Esophagus muscularis mucosa (tissue), 3 donors: Measurements from ENCODE around the gene DNM1.

ENCODE experiments used
- CTCF ChIP-seq, 3 experiments: fragments of 200-600 bp in 2 of 3; fragments of 450-650 bp in 1 of 3; sonication (generic) in 2 of 3; IDR thresholded peaks; one replicate each; pipeline ENCODE4 v1.5.1; 2017 to 2019; ENCODE audit warnings: antibody characterized with exemption in 3 of 3, mild to moderate bottlenecking in 2 of 3, moderate library complexity in 1 of 3
- POLR2A ChIP-seq: fragments of 450-650 bp; IDR thresholded peaks from one replicate; pipeline ENCODE4 v1.6.1; 2017; ENCODE audit warnings: antibody characterized with exemption, moderate library complexity, mild to moderate bottlenecking, low read depth
- POLR2AphosphoS5 ChIP-seq, 2 donors: sonication (generic); formaldehyde crosslinking; IDR thresholded peaks; one replicate each; pipeline ENCODE4 v1.6.1; 2017; ENCODE audit warnings: antibody characterized with exemption in 2 of 2

GRCh38 chr9:128175726-128176125 is 27.5 kb upstream of the DNM1 start:
- TF ChIP-seq CTCF (IDR thresholded peaks at IDR 0.05) (no peak), POLR2AphosphoS5 (IDR thresholded peaks at IDR 0.05) (no peak), POLR2A (no peak)
